Sigmoid colon (tissue), 4 donors: Measurements from ENCODE around the gene RARRES2.

Source experiments
- POLR2A ChIP-seq, 2 donors: fragments of 450-650 bp; IDR thresholded peaks; one replicate each; pipeline ENCODE4 v1.6.1; 2016; ENCODE audit warnings: antibody characterized with exemption in 2 of 2, mild to moderate bottlenecking in 2 of 2, moderate library complexity in 2 of 2
- POLR2AphosphoS5 ChIP-seq, 4 donors: sonication (generic); formaldehyde crosslinking; IDR thresholded peaks; one replicate each; pipeline ENCODE4 v1.6.1; 2017; ENCODE audit warnings: antibody characterized with exemption in 4 of 4
- TF ChIP-seq, protein P1 (sequence below), 4 experiments: fragments of 450-650 bp in 3 of 4; fragments of 200-600 bp in 1 of 4; IDR thresholded peaks; one replicate each; pipeline ENCODE4 v1.5.1; 2016 to 2019; ENCODE audit warnings: antibody characterized with exemption in 4 of 4, mild to moderate bottlenecking in 3 of 4, moderate library complexity in 2 of 4

DNA sequence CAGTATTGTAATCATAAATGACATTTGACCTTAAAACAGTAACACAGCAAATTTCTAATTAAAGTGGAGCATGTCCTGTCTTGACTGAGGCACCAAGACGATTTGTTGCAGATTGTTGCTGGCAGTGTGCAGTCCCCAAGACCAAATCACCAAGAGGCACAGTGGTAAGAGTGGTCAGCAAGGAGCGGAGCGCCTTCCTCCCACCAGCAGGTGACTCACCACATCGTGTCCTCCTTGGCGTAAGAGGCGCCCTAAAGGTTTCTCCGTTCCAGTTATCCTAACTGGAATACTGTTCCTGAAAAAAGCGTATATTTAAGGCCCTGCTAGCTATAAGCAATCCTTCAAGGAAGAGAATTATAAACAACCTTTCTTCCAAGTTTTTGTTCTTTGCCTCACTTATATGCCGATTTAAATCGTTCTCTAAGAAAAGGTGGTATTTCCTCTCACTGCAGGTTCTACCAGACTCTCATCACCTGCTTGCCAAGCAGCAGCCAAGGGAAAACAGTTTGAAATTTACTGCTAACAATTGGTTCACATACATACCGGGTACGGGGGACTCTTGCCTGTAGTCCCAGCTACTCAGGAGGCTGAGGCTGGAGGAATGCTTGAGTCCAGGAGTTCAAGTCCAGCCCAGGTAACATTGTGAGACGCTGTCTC, 16.5 kb upstream of the RARRES2 start:
- TF ChIP-seq, protein P1, sequence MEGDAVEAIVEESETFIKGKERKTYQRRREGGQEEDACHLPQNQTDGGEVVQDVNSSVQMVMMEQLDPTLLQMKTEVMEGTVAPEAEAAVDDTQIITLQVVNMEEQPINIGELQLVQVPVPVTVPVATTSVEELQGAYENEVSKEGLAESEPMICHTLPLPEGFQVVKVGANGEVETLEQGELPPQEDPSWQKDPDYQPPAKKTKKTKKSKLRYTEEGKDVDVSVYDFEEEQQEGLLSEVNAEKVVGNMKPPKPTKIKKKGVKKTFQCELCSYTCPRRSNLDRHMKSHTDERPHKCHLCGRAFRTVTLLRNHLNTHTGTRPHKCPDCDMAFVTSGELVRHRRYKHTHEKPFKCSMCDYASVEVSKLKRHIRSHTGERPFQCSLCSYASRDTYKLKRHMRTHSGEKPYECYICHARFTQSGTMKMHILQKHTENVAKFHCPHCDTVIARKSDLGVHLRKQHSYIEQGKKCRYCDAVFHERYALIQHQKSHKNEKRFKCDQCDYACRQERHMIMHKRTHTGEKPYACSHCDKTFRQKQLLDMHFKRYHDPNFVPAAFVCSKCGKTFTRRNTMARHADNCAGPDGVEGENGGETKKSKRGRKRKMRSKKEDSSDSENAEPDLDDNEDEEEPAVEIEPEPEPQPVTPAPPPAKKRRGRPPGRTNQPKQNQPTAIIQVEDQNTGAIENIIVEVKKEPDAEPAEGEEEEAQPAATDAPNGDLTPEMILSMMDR (IDR thresholded peaks at IDR 0.05) = no peak
- TF ChIP-seq POLR2A (IDR thresholded peaks at IDR 0.05) (no peak), POLR2AphosphoS5 (IDR thresholded peaks at IDR 0.05) (no peak)
